Occipital lobe (tissue), 3 donors: Measurements from ENCODE around the gene LRRC39. TPM values are rescaled to one million over a fixed set of nuclear protein-coding genes. Genes with fewer than 3 reads are reported as not detected.

Source experiments
- DNase-seq: peaks from one replicate; lab custom pipeline; 2025; lab: John Stamatoyannopoulos, UW
- small RNA-seq: library from RNA; depleted of rRNA; stranded (forward); fragments of <200 nt; gene quantifications from one replicate; pipeline ENCODE3, GENCODE V24; 2014
- total RNA-seq: library from RNA; depleted of rRNA; stranded (reverse); fragments of >200 nt; gene quantifications from one replicate; pipeline ENCODE4 v1.2.3, GENCODE V29; 2014

The LRRC39 gene
- total RNA-seq, 1 donor from 2014 or later: 8.0 TPM

- DNase-seq: no peak
Measured at GRCh38 chr1:100147875-100148274, 30.2 kb downstream of the LRRC39 start.

DNA sequence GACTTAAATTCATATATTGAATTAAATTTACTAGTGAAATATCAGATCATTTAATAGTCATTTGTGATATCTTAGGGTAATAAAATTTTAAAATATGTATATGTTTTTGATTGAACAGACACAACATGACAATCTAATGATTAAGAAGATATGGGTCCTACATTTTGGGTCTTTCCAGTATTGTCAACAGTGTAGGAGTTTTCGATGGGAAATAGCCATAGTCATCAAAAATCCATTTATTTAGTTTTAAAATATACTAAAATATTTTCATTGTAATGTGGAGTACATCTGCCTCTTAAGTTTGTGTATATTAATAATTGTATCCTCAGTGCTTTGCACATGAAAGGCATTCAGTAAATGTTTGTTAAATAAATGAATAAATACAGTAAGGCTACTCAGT, 31.1 kb downstream of the LRRC39 start:
- no peak for DNase-seq

- DNase-seq: no peak
Measured at GRCh38 chr1:100145116-100145515, 32.9 kb downstream of the LRRC39 start.

- DNase-seq: no peak
Measured at GRCh38 chr1:100142343-100142742, 35.7 kb downstream of the LRRC39 start.

GRCh38 chr1:100141192-100141591, 36.9 kb downstream of the LRRC39 start:
- no peak for DNase-seq

- no peak for DNase-seq
Measured at GRCh38 chr1:100137602-100138001, 40.5 kb downstream of the LRRC39 start.

DNA sequence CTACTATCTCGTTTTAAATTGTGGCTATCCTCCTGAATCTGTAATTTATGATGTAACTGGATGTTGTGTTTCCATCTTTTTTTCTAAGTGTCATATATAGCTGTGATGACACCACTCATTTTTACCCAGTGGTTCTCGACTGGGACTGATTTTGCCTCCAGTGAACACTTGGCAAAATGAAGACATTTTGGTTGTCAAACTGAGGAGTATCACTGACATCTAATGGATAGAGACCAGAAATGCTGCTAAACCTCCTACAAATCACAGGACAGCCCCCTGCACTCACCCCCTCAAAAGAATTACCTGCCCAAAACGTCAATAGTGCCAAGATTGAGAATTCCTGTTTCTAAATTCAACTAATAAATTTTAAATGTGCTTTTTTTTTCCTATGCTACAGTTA, 43.2 kb downstream of the LRRC39 start:
- no peak for DNase-seq

DNA sequence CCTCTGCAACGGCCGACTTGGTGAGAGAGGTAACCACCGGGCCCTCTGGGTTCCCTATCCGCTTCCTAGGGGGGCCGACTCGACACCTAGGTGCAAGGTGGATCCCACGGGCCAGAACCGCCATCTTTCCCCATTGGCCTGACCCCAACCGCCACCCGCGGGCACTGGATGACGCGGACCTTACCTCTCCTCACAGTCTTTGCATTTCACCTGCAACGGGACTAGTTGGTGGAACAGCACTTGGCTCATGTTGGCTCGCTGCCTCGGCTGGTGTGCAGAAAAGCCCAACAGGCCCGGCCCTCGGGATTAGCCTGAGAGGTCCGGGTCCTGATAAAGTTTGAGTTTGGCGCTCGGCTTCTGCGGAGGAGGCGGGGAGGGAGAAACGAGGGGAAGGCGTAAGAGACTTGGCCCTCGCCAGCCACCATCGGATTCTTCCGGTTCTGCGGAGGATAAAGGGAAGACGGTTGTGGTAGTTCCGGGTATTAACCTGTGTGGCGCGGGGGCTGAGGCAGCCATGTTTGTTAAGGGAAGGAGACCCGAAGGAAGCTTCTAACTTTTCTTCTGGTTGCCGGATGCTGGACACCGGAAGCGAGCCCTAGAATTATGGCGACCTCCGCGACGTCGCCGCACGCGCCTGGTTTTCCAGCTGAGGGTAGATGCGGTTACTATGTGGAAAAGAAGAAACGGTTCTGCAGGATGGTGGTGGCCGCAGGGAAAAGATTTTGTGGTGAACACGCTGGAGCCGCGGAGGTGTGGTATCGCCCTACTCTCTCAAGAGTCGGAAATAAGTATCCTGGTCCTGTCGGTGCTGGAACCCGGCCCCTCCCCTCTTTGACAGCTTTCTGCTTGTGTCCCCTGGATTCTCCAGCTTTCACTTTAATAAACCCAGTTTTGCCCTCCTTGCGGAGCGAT, 45.2 kb downstream of the LRRC39 start, which contains the start of the genes SASS6 and TRMT13:
Gene SASS6, minus strand, starts transcription at position 365 of the 912 bp plus-strand sequence. Its CDS starts 116 bp downstream, at position 249.
Gene TRMT13, plus strand, starts transcription at position 598 of the 912 bp plus-strand sequence. Its CDS starts 6 bp downstream, at position 604.
- DNase-seq: peak; percentile 96

GRCh38 chr1:100131623-100132022, 46.4 kb downstream of the LRRC39 start:
- no peak for DNase-seq

GRCh38 chr1:100130552-100131077, 47.4 kb downstream of the LRRC39 start:
- DNase-seq: no peak

DNA sequence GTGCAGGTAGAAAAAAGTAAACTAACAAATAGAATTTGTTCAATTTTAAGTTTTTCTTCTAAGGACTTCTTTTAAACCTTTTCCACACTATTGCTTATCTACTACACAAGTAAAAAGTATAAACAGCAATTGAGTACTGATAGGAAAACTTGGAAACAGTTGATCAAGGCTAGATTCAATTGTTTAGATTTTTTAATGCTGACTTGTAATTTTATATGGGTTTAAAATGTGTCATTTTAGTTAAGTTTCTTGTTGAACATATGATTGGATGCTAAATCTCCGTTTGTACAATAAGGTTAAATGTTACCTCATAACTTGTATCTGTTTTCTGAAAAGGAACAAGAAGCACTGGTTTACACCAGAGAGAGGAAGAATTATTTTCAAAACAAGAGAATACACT, 50.8 kb downstream of the LRRC39 start:
- no peak for DNase-seq

DNA sequence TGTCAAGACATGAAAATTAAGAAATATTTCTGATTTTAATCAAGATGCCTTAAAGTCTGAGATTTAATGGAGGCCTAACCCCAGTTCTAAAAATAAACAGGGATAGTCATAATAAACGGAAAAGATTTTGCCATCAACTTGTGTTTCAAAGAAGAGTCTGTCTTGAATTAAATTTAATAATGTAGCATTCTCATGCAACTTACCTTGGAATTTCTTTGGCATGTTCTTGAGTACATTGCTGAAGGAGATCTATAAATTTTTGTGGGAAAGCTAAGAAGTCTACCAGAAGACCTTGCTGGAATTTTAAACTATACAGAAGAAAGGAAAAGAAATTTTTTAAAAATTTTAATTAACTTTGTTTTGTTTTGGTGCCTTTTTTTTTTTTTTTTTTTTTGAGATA, 55.9 kb downstream of the LRRC39 start:
- DNase-seq: no peak

- no peak for DNase-seq
Measured at GRCh38 chr1:100115524-100115923, 62.5 kb downstream of the LRRC39 start.

DNA sequence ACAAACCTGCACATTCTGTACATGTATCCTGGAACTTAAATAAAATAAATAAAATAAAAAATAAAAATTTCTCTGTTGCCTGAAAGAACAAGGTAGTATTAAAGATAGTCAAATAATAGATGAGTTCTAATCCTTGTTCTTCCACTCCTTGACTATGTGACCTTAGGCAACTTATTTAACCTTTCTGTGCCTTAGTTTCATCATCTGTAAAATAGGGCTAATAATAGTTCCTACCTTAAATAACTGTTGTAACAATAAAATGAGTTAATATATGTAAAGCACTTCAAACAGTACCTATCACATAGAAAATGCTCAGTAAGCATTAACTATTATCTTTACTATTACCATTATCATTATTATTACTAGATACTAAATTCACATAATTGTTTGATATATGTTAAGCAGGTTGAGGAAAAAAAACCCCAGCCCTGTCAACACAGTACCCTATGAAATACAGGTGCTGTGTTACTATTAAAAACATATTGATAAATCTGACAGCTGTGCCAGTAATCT, 68.4 kb downstream of the LRRC39 start:
- DNase-seq: no peak

GRCh38 chr1:100107696-100108095, 70.4 kb downstream of the LRRC39 start:
- DNase-seq: no peak

- DNase-seq: no peak
Measured at GRCh38 chr1:100101564-100101963, 76.5 kb downstream of the LRRC39 start.

DNA sequence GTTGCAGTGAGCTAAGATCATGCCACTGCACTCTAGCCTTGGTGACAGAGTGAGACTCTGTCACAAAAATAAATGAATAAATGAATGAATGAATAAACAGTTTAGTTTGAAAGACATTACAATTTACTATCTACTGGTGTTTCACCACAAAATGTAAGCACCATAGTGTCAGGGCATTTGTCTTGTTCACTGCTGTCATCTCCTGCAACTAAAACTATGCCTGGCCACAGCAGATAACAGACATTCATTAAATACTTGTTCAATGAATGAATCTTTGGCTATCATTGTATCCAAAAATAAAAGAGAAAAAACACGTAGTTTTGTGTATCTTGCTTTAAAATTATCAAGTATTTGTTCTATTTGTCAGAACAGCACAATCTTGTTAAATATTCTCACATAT, 77.9 kb downstream of the LRRC39 start:
- DNase-seq: no peak

Small RNAs within 50 kb of the gene (small RNA-seq; reads per million reads assigned to genes)
- gene AC093019.1 (not detected), gene RPL23AP90 (not detected)

Other genes with a start within 250 kb of the LRRC39 start
- gene SLC35A3, start 208.3 kb downstream of the LRRC39 start, total RNA-seq: 44.1 TPM
- gene SASS6, start 45.3 kb downstream of the LRRC39 start, total RNA-seq: 4.7 TPM
- gene TRMT13, start 45.1 kb downstream of the LRRC39 start, total RNA-seq: 33.8 TPM
- 7.8 TPM for gene DBT, start 71.6 kb upstream of the LRRC39 start, total RNA-seq
- gene RTCA, start 88.0 kb upstream of the LRRC39 start, total RNA-seq: 60.8 TPM
- 5.1 TPM for gene CDC14A, start 174.2 kb upstream of the LRRC39 start, total RNA-seq